Activated T-cell treated with anti-CD3 and anti-CD28 coated beads, Interleukin-2, amount 50 U/mL, for 4 hours (primary cell): ENCODE measurements around the gene KCNN2. TPM values are rescaled to one million over a fixed set of nuclear protein-coding genes. Genes with fewer than 3 reads are reported as not detected.
A peak's percentile ranks its signal among the peaks of the same experiment; 100 is the strongest.

Experiments
- ATAC-seq, 2 donors: fragments of 200-7000 bp; cut with Tn5 transposase; one replicate each; pipeline ENCODE4 v1.10.0; 2021
- DNase-seq: peaks from one replicate; pipeline ENCODE4 v3.0.0-alpha.2; 2020
- H3K27me3 Mint-ChIP-seq: one replicate; pipeline ENCODE4 v1.8.0; 2021; ENCODE audit warnings: low read depth, mixed read lengths
- H3K36me3 Mint-ChIP-seq: one replicate; pipeline ENCODE4 v1.8.0; 2022; ENCODE audit warnings: mixed read lengths; ENCODE audit not compliant: insufficient read depth
- H3K4me1 Mint-ChIP-seq: one replicate; pipeline ENCODE4 v1.8.0; 2021; ENCODE audit warnings: low read depth, mixed read lengths
- H3K4me3 Mint-ChIP-seq: one replicate; pipeline ENCODE4 v1.8.0; 2021; ENCODE audit warnings: mild to moderate bottlenecking, moderate library complexity, mixed read lengths
- H3K9me3 Mint-ChIP-seq: one replicate; pipeline ENCODE4 v1.8.0; 2021; ENCODE audit warnings: mixed read lengths
- total RNA-seq, 3 donors: library from RNA; stranded (reverse); gene quantifications; one replicate each; pipeline ENCODE4 v1.2.1, GENCODE V29; 2021

Gene KCNN2
- total RNA-seq: under 1 TPM in 1 of 3 donors, not detected in 2; 0.11 TPM

DNA sequence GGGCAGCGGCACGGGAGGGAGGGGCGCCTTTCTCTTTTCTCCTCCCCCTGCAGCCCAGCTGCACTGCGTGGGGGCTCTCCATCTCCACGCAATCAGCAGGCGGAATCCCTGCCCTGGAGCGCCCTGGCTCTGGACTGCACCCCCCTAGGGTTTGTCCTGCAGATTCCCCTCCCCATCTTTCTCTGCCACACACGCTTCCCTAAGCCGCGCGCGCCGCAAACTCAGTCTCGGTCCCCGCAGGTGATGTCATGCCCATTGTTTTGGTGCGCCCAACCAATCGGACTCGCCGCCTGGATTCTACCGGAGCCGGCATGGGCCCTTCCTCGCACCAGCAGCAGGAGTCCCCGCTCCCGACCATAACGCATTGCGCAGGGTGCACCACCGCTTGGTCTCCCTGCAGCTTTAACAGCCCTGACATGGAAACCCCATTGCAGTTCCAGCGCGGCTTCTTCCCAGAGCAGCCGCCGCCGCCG, at the start of gene KCNN2:
TSS of gene KCNN2 (plus strand) at position 347 of the 473 bp plus-strand sequence. CDS start at position 417, 70 bp downstream.
- Mint-ChIP-seq H3K4me3 (no peak within 1 kb of the TSS), H3K4me1 (no peaks in the 10 kb centered on the region), H3K36me3 (no peaks in the 10 kb centered on the region), H3K27me3 (peaks cover 46% of the 10 kb centered on the region), H3K9me3 (no peaks in the 10 kb centered on the region)
- DNase-seq (no peak), ATAC-seq (peak; percentile 14 to 25)

DNA sequence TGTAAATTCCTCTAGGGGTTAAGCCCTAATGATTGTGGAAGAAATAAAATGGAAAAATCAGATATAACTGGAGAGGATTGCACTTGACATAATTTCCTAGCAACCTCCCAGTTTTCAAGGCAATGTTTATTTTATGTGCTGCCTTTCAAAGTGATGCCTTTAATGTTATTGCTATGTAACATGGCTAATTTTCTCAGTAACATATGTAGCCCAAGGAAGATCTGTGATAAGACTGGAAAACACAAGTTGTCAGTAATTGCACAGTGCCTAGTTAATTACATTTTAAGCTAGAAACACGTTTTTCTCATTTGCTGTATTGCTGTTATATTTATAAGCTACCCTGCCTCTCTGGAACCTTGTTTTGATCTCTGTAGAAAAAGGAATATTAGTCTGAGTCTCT, 49.2 kb upstream of the KCNN2 start:
- Mint-ChIP-seq H3K36me3 (no peaks in the 10 kb centered on the region), H3K9me3 (no peaks in the 10 kb centered on the region), H3K27me3 (no peaks in the 10 kb centered on the region), H3K4me1 (no peaks in the 10 kb centered on the region), H3K4me3 (no peak overlapping the region)
- no peak for DNase-seq
- no peak for ATAC-seq

DNA sequence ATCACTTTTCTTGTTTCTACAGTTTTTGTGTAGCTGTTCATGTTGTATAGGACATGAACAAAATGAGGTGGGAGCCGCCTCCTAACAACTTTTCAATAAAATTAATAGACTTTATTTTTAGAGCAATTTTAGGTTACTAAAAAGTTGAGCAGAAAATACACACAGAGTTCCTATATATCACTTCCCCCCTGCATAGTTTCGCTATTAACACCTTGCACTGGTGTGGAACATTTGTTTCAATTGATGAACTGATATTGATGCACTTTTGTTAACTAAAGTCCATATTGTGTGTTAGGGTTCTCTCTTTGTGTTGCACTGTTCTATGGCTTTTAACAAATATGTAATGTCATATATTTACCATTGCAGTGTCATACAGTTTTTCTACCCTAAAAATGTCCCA, 47.8 kb upstream of the KCNN2 start:
- no peaks in the 10 kb centered on the region for H3K27me3 Mint-ChIP-seq

DNA sequence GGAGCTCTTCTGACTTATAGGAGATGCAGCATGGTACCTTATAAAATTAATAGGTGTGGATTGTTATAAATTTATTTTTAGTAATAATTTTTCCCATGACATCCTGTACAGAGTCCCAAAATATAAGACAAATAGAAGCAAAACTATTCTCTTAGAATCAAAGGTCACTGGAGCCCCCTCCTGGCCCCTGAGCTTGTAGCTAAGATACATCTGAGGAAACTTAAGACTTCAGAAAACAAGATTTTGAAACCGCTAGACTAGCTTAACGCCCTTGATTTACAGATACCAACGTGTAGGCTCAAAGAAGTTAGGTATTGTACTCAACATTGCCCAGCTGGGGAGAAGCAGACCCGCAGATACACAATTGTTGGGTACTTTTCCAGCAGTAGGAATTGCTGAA, 45.7 kb upstream of the KCNN2 start:
- no peaks in the 10 kb centered on the region for H3K9me3 Mint-ChIP-seq
- no peaks in the 10 kb centered on the region for H3K27me3 Mint-ChIP-seq
- ATAC-seq (no peak), DNase-seq (no peak)
- no peak overlapping the region for H3K4me3 Mint-ChIP-seq
- no peaks in the 10 kb centered on the region for H3K36me3 Mint-ChIP-seq
- H3K4me1 Mint-ChIP-seq: no peaks in the 10 kb centered on the region

More for the DNA sequence above, 47.8 kb upstream of the KCNN2 start:
- H3K4me3 Mint-ChIP-seq: no peak overlapping the region
- DNase-seq: no peak
- no peak for ATAC-seq
- no peaks in the 10 kb centered on the region for H3K4me1 Mint-ChIP-seq
- no peaks in the 10 kb centered on the region for H3K9me3 Mint-ChIP-seq
- H3K36me3 Mint-ChIP-seq: no peaks in the 10 kb centered on the region

DNA sequence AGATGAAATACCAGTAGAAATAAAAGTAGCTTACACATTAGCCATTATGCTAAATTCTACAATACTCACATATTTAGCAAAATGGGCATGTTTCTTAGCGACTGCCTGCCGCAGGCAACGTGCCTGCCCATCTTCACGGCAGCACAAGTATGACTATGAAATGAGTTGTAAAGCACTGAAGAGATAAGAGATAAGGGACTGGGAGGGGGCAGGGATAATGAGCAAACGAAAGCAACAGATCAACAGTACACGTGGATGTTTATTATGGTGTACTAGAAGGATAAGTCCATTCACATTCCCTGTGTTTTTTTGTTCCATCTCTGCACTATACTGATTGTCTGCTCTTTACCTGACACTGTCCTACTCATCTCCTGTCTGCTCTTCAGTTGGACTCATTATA, 44.1 kb upstream of the KCNN2 start:
- no peaks in the 10 kb centered on the region for H3K4me1 Mint-ChIP-seq
- H3K4me3 Mint-ChIP-seq: no peak overlapping the region
- no peaks in the 10 kb centered on the region for H3K27me3 Mint-ChIP-seq
- no peaks in the 10 kb centered on the region for H3K9me3 Mint-ChIP-seq
- ATAC-seq (no peak), DNase-seq (no peak)
- H3K36me3 Mint-ChIP-seq: no peaks in the 10 kb centered on the region

DNA sequence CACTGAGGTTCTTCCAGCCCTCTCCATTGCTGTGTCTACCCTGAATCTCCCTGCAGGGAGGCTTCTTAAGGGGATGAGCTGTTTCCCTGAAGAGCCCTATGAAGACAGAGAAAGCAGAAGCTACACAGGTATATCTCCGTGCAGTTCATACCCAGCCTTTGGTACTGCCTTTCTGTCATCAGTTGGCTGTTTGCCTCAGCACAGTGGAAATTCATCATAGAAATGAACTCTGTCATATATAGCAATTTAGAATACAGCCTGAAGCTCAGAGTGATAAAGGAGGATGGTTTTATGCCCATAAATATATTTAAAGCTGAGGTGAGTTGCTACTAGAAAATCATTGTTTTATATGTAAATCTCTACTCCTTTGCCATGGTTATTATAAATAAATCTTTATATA, 42.6 kb upstream of the KCNN2 start:
- Mint-ChIP-seq H3K4me3 (no peak overlapping the region), H3K36me3 (no peaks in the 10 kb centered on the region), H3K9me3 (no peaks in the 10 kb centered on the region), H3K4me1 (no peaks in the 10 kb centered on the region), H3K27me3 (no peaks in the 10 kb centered on the region)
- no peak for ATAC-seq
- DNase-seq: no peak

DNA sequence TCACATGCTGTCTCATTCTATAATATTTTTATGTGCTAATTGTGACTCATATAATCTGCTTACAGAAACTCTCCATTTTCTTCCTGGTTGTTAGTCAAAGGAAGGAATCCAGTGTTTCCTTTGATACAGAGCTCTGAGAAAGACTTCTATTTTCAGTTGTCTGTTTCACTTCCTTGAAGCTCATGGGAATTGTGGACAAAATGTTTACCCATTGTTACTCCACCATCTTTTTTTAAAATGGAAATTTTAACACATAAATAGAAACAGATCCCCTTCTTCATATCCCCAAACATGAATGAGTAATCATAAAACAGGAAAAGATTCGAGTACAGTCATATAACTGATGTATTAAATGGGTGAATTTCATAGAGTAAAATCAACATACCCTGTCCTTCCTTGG, 42.0 kb upstream of the KCNN2 start:
- DNase-seq (no peak), ATAC-seq (no peak)
- Mint-ChIP-seq H3K36me3 (no peaks in the 10 kb centered on the region), H3K27me3 (no peaks in the 10 kb centered on the region), H3K9me3 (no peaks in the 10 kb centered on the region), H3K4me1 (no peaks in the 10 kb centered on the region), H3K4me3 (no peak overlapping the region)

DNA sequence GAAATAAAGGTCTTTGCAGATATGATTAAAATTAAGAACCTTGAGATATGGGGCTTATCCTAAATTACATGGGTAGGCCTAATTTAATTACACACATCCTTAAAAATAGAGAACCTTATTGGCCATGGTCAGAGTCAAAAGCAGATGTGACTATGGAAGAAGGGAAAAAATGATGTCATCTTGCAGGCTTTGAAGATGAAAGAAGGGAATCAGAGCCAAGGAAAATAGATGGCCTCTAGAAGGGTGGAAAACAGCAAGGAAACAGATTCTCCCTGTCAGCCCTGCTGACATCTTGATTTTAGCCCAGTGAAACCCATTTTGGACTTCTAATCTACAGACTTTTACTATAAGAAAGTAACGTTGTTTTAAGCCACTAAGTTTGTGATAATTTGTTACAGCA, 37.6 kb upstream of the KCNN2 start:
- H3K9me3 Mint-ChIP-seq: no peaks in the 10 kb centered on the region
- DNase-seq (no peak), ATAC-seq (no peak)
- H3K27me3 Mint-ChIP-seq: no peaks in the 10 kb centered on the region
- no peak overlapping the region for H3K4me3 Mint-ChIP-seq
- no peaks in the 10 kb centered on the region for H3K36me3 Mint-ChIP-seq
- H3K4me1 Mint-ChIP-seq: no peaks in the 10 kb centered on the region

DNA sequence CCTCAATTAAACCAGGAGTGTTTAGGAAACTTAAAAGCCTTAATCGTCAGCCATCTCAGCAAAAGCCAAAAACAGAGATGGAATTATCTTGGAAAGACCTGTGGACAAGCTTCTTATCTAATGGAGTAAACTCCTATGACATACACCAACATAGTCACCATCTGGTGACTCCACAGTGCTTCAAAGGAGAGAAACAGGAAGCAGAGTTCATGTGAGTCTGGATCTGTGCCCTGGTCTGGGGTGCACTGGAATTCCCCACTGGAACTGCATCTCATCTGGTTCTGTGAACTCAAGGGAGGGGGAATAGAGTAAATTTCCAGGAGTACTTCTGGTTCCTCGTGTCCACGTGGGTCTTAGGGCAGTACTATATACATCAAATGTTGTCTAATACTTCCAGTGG, 36.3 kb upstream of the KCNN2 start:
- no peaks in the 10 kb centered on the region for H3K9me3 Mint-ChIP-seq
- H3K4me3 Mint-ChIP-seq: no peak overlapping the region
- ATAC-seq (no peak), DNase-seq (no peak)
- H3K27me3 Mint-ChIP-seq: no peaks in the 10 kb centered on the region
- no peaks in the 10 kb centered on the region for H3K4me1 Mint-ChIP-seq
- H3K36me3 Mint-ChIP-seq: no peaks in the 10 kb centered on the region

DNA sequence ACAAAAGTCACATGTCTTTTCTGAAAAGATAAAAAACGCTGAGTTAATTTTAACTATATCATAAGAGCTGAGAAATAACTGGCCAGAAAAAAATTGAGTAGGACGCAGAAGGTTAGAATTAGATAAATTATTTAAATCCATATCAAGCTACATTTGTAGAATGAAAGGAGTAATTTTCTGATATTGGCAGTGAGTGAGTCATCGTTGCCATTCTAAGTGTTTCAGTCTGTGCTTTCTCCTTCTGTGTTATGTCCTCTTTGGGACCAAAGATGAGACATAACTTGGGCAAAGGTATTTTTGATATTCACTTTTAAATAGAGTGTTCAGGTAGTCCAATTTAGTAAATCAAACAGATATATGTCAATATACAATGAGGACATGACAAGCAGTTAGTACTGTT, 34.4 kb upstream of the KCNN2 start:
- ATAC-seq: no peak
- no peaks in the 10 kb centered on the region for H3K4me1 Mint-ChIP-seq

DNA sequence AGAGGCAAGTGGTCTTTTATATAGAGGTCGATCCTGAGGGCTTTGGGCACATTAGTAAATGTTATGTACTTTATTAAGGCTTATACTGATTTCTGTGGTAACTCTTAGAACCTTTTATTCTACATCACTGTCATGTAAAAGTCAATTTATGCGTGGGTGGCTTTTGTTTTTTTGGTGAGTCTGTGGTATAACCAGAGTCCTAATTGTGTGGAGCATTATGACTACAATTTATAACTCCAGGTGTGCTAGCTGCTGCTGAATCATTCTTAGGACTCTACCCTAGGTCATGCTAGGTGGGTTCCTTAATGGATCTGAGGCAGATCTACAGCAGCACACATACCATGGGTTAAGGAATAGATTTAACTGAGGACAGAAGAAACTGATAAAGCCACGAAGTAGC, 33.9 kb upstream of the KCNN2 start:
- Mint-ChIP-seq H3K36me3 (no peaks in the 10 kb centered on the region), H3K4me1 (no peaks in the 10 kb centered on the region), H3K27me3 (no peaks in the 10 kb centered on the region), H3K4me3 (no peak overlapping the region), H3K9me3 (no peaks in the 10 kb centered on the region)
- DNase-seq (no peak), ATAC-seq (no peak)

More for the DNA sequence above, 34.4 kb upstream of the KCNN2 start:
- Mint-ChIP-seq H3K9me3 (no peaks in the 10 kb centered on the region), H3K27me3 (no peaks in the 10 kb centered on the region), H3K36me3 (no peaks in the 10 kb centered on the region), H3K4me3 (no peak overlapping the region)
- DNase-seq: no peak

DNA sequence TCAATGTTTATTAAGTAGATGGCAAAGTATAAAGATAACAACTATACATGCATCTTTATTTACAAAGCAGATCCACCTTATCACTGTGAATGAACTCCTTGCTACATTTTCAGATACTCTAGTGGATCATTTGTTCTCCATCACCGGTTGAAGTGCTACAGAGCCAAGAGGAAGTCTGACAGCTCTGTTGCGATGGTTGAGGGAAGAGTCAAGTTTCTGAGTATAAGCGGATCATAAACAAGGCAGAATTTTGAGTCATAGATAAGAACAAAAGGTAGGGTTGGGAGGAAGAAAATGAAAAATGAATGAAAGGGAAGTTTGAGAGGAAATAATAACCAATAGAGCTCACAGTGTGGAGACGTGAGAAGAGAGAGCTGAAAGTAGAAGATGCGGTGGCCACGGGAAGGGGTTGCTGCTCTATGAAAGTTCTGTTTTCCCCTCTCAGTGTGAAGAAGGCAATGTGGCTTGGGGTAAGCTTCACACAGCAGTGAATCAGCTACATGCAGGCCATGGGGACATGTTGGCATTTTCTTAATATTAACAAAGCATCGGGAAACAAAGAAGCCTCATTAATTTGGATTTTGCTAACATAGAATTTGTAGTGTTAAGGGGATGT, 30.8 kb upstream of the KCNN2 start:
- Mint-ChIP-seq H3K36me3 (no peaks in the 10 kb centered on the region), H3K27me3 (no peaks in the 10 kb centered on the region), H3K4me3 (no peak overlapping the region), H3K4me1 (no peaks in the 10 kb centered on the region), H3K9me3 (no peaks in the 10 kb centered on the region)
- no peak for DNase-seq
- ATAC-seq: no peak

DNA sequence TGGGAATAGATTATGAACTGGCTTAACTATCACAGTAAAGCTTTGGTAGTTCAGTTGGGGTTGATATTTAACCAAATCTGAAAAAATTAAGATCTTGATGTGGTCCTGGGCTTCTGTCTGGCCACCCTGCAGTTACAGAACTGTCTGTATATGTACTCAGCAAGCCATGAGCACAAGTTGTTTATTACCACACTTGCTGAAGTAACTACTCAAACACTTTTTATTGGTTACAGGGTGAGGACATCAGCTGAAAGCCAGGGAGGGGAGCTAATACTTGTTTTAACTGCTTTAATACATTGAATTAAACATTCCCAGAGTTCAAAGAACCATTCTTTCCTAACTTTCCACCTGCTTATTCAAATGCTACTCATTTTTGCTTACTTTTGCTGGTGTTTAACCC, 29.4 kb upstream of the KCNN2 start:
- Mint-ChIP-seq H3K27me3 (no peaks in the 10 kb centered on the region), H3K4me1 (no peaks in the 10 kb centered on the region), H3K36me3 (no peaks in the 10 kb centered on the region), H3K9me3 (no peaks in the 10 kb centered on the region), H3K4me3 (no peak overlapping the region)
- DNase-seq (no peak), ATAC-seq (no peak)

DNA sequence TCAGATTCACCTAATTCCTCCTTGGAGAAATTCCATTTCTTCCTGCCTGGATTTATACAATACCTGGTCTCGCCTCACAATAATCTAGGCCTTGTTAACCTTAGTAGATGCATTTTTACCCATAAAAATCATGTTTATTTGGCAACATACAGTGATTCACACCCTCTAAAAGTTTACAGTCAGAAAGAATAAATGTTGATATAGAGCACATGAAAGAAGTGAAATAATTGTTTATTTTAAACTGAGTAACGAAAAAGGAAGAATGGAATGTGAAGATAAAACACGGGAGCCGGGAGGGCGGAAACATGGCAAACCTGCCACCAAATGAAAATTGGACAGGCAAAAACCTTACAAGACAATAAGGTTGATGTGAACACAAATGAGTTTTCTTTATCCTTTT, 28.9 kb upstream of the KCNN2 start:
- H3K27me3 Mint-ChIP-seq: no peaks in the 10 kb centered on the region
- DNase-seq (no peak), ATAC-seq (no peak)
- no peaks in the 10 kb centered on the region for H3K4me1 Mint-ChIP-seq
- no peaks in the 10 kb centered on the region for H3K9me3 Mint-ChIP-seq
- H3K4me3 Mint-ChIP-seq: no peak overlapping the region
- H3K36me3 Mint-ChIP-seq: no peaks in the 10 kb centered on the region

DNA sequence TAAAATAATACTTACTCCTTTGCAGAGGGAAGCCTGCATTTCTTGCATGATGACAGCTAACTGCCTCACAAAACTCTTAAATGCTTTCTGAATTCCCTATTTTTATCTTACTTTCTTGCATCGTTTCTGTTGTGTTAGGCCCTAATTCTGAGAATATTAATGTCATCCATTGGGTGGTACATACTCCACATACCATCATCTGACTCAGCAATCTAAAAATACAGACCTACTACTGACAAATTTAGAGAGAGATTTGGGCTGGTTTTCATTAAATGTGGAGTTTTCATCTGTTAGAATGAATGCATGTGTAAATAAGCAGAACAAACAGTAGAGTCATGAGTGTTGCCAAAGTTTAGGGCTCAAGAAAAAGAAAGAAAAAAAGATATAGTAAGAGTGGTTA, 26.5 kb upstream of the KCNN2 start:
- Mint-ChIP-seq H3K4me3 (no peak overlapping the region), H3K9me3 (peaks cover 3% of the 10 kb centered on the region), H3K4me1 (no peaks in the 10 kb centered on the region), H3K27me3 (no peaks in the 10 kb centered on the region), H3K36me3 (no peaks in the 10 kb centered on the region)
- ATAC-seq: no peak
- DNase-seq: no peak

DNA sequence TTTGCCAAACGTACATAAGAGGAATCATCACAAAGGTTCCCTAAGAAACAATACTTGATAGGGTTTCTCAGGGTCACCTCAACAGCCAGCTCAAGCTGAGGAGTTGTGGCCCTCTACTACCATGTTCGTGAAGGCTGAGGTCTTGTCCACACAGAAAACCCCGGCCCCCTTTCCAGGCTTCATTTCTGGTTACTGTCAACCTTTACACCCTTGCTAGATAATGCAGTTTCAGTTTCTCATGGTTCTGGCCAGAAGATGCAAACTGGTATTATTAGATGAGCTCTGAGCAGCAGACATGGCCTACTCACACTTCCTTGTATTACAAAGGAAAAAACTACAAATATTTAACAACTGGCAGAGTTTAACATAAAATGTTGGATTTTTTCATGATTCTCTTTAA, 22.8 kb upstream of the KCNN2 start:
- no peaks in the 10 kb centered on the region for H3K4me1 Mint-ChIP-seq
- H3K9me3 Mint-ChIP-seq: peaks cover 6% of the 10 kb centered on the region
- no peak overlapping the region for H3K4me3 Mint-ChIP-seq
- H3K36me3 Mint-ChIP-seq: no peaks in the 10 kb centered on the region
- DNase-seq (no peak), ATAC-seq (no peak)
- no peaks in the 10 kb centered on the region for H3K27me3 Mint-ChIP-seq
